GM18861 (cell line): ENCODE data around the gene HAUS8.
A peak's percentile ranks its signal among the peaks of the same experiment; 100 is the strongest.
"Not testable (repeated sequence)": the region's sequence is repeated elsewhere in the genome, so short reads cannot be mapped to it uniquely, and the experiment has no call there.

Source experiments
- ATAC-seq: cut with Tn5 transposase; IDR thresholded peaks from one replicate; pipeline ENCODE4 v1.9.1; 2021; ENCODE audit not compliant: unreplicated experiment

Gene HAUS8

DNA sequence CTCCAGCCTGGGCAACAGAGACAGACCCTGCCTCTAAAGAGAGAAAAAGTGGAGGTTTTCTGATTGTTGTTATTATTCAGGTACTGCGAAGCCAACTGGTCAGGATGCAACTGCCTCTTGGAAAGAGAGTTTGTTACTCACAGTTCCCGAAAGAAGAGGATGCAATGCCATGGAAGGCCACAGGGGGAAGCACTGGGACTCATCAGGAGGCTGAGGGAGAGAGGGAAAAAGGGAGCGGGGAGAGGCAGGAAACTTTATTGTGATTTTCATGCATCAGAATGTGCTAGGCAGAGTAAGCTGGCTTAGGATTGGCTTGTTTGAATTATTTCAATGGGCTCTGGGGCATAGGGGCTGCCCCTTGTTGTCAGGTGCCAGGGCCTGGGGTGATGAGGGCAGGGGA lies 27.9 kb upstream of the HAUS8 start:
- no peak for ATAC-seq

DNA sequence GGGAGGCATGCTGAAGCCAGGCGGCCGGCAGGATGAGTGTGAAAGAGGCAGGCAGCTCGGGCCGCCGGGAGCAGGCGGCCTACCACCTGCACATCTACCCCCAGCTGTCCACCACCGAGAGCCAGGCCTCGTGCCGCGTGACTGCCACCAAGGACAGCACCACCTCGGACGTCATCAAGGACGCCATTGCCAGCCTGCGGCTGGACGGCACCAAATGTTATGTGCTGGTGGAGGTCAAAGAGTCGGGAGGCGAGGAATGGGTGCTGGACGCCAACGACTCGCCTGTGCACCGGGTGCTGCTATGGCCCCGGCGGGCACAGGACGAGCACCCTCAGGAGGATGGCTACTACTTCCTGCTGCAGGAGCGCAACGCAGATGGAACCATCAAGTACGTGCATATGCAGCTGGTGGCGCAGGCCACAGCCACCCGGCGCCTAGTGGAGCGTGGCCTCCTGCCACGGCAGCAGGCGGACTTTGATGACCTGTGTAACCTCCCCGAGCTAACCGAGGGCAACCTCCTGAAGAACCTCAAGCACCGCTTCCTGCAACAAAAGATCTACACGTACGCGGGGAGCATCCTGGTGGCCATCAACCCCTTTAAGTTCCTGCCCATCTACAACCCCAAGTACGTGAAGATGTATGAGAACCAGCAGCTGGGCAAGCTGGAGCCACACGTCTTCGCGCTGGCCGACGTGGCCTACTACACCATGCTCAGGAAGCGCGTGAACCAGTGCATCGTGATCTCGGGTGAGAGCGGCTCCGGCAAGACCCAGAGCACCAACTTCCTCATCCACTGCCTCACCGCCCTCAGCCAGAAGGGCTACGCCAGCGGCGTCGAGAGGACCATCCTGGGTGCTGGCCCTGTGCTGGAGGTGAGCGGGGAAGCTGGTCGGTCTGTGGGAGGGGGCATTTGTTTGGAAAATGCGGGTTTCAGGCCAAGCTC lies 26.7 kb upstream of the HAUS8 start:
- ATAC-seq: no peak

DNA sequence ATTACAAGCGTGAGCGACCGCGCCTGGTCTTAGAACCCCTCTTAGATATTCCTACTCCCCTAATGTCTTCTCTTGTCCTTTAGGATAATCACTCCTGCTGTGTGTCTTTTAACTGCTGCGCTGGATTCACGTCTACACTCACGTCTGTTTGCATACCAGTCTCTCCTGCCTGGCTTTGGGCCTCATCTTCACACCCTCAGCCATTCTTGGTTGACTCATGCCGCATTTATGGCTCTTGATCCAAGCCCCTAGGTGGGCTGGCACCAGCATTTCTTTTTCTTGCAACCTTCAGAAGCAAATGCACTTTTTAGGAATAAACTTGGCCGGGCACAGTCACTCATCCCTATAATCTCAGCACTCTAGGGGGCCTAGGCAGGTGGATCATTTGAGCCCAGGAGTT lies 23.1 kb upstream of the HAUS8 start:
- ATAC-seq: no peak

DNA sequence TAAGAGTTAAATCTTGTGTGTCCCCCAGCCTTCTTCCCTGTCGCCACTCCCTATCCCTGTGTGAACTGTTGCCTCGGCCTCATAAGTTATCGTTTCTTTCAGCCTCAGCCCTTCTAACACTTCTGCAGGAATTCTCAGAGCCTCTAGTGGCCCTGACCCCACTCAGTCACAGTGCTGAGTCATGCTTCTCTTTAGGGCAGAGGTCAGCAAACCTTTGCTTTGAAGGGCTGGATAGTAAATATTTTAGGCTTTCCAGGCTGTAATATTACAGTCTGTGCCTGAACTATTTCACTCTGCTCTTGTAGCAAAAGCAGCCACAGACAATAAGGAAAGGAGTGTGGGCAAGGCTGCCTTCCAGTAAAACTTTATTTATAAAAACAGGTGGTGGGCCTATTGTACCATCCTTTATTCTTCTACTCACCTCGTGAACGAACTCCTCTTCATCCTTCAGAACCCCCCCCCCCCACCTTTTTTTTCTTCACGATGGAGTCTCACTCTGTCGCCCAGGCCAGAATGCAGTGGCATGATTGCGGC lies 22.4 kb upstream of the HAUS8 start:
- ATAC-seq: no peak

DNA sequence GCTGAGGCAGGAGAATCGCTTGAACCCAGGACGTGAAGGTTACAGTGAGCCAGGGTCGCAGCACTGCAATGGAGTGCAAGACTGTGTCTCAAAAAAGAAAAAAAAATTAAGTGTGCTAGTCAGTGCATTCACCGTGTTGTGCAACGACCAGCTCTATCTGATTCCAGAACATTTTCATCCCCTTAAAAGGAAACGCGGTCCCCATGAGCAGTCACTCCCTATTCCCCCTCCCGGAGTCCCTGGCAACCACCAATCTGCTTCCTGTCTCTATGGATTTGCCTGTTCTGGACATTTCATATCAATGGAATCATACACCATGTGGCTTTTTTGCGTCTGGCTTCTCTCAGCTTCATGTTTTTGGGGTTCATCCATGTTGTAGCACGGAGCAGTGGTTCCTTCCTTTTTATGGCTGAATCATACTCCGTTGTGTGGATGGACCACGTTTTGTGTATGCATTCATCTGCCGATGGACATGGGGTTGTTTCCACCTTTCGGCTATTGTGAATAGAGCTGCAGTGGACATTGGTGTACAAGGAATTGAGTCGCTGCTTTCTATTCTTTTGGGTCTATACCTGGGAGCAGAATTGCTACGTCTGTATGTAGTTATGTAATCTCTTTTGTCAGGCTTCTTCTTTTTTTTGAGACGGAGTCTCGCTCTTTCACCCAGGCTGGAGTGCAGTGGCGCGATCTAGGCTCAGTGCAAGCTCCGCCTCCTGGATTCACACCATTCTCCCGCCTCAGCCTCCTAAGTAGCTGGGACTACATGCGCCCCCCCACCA lies 20.1 kb upstream of the HAUS8 start:
- no peak for ATAC-seq

DNA sequence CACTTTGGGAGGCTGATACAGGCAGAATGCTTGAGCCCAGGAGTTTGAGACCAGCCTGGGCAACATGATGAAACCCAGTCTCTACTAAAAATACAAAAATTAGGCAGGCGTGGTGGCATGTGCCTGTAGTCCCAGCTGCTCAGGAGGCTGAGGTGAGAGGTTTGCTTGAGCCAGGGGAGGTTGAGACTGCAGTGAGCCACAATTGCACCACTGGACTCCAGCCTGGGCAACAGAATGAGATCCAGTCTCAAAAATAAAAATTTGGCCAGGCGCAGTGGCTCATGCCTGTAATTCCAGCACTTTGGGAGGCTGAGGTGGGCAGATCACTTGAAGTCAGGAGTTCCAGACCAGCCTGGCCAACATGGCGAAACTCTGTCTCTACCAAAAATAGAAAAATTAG lies 19.4 kb upstream of the HAUS8 start:
- not testable (repeated sequence) for ATAC-seq

DNA sequence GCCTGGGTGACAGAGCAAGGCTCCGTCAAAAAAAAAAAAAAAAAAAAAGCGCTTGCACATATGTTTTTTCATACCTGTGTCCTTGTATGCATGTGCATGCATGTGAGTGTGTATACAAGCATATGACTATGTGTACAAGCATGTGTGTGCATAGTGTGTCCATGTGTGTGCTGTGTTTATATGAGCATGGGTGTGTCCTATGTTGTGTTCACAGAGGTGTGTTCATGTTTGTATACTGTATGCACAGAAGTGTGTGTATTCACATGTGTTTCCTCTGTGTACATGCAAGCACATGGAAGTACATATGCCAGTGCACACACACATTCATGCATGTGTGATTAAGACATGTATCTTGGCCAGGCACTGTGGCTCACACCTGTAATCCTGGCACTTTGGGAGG lies 17.4 kb upstream of the HAUS8 start:
- ATAC-seq: no peak

DNA sequence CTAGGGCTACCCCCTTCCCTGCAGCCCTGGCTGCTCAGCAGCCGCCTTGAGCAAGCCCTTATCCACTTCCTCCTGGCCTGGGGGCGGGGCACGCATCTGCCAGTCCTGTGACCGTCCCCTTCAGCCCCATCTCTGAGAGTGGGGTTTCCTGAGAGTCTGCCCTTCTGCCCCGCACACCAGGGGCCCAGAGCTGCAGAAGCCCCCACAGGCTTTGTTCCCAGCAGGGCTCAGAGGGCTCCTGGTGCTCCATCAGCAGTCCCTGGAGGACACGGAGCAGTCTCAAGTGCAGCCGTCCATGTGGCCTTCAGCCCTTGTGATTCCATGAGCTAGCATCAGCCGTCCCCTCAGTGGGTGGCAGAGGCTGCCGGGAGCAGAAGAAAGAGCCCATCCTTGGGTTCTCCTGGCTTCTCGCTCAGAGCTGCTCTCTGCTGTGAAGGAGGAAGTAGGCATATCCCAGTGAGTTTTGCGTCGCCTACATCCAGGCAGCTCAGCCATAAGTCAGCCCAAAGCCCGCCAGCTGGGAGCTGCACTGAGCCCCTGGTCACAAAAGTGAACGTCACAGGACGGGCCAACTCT lies 16.6 kb upstream of the HAUS8 start:
- peak; percentile 49 for ATAC-seq

DNA sequence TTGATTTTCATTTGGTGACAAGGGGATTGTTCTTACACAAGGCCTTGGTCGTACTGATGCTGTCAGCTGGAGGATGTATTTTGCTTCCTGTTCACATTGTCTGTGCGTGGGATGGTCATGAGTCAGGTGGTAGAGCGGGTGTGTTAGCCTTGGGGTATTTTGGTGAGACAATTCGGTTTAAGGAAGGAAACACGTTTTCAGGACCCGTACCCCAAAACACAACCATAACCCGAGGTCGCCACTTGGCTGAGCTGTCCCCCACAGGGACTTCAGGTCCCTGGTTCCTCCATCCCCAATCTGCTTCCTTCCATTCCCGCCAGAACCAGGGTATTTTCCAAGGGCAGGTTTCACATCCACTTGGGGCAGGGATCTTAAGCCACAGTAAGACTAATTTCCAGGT lies 15.3 kb upstream of the HAUS8 start:
- no peak for ATAC-seq

DNA sequence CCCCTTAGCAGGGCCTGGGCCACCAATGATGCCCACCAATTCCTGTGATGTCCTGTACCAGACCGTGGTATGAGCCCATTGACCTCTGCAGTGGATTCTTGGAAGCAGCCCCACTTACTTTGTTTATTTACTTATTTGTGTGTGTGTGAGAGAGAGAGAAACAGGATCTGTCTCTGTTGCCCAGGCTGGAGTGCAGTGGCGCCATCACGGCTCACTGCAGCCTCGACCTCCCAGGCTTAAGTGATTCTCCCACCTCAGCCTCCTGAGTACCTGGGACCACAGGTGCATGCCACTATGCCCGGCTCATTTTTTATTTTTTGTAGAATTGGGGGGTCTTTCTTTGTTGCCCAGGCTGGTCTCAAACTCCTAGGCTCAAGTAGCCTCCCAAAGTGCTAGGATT lies 13.3 kb upstream of the HAUS8 start:
- ATAC-seq: no peak

DNA sequence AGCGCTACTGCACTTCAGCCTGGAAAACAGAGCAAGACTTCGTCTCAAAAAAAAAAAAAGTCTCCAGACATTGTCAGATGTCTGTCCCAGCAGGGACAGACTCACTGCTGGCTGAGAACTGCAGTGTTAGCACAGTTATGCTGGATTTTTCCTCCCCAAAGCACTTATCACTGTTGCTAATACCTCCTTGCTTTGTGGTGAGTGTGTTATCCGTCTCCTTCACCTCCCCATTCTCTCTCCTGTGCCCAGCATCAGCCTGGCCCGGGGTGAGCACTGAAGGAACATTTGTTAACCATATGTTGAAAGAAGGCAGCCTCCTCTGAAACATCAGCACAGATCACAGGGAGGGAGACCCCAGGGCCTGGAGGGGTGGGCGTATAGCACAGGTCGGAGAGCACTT lies 11.6 kb upstream of the HAUS8 start:
- ATAC-seq: no peak

DNA sequence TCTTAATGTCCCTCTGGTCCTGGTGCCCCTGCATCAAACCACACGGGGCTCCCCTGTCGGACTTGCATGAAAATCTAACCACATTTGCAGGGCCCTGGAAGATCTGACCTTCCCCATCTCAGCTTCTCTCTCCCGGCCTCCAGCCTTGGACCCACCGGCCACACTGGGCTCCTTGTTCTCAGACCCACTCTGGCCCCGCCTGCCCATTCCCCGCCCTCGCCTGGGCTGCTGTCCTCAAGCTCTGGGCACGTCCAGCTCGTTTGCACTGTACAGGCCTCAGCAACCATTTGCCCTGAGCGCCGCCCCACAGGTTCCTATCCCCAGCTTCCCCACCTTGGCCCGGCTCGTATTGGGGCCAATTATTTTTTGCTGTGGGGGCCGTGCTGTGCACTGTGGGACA lies 10.9 kb upstream of the HAUS8 start:
- ATAC-seq: no peak

DNA sequence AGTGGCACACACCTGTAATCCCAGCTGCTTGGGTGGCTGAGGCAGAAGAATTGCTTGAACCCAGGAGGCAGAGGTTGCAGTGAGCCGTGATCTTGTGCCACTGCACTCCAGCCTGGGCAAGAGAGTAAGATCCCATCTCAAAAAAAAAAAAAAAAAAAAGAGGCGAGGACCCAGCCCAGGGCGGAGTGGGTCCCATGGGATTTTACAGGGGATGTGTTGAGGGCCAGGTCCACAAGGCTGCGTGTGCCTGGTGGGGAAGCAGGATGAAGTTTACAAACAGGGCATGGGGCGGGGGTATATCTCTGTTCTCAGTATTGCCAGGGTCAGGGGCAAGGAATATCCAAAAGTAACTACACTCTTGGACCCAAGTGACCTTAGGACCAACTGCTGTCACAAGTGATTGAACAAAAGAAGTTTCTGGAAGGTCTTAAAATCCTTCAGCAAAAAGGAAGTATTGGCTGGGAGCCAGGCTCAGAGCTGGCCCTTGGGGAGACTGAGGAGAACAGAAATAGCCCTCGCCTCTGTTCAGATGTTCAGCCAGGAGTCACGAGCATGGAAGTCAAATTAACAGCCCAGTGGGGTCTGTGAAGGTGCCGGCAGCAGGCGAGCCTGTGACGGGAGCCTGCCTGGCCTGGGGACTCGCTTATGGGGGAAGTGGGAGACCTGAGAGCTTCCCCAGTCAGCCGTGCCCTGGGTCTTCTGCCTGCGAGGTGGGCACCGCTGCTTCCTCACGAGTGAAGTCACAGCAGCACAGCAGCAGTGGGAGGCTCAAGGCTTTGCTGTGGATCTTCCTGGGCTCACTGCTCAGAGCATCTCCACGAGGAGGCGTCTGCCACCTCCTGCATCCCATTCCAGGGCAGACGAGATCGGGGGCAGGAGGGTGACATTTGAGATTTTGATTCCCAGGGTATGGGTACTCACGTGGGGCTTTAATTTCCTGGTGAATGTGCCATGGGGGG lies 6.7 kb upstream of the HAUS8 start:
- no peak for ATAC-seq

DNA sequence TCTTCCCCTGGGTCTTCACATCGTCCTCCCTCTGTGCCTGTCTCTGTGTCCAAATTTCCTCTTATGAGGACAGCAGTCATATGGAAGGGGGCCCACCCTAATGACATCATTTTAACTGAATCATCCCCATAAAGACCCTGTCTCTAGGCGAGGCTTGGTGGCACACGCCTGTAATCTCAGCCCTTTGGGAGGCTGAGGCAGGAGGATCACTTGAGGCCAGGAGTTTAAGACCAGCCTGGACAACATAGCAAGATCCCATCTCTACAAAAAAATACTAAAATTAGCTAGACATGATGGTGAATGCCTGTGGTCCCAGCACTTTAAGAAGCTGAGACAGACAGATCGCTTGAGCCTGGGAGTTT lies 5.2 kb upstream of the HAUS8 start:
- no peak for ATAC-seq

DNA sequence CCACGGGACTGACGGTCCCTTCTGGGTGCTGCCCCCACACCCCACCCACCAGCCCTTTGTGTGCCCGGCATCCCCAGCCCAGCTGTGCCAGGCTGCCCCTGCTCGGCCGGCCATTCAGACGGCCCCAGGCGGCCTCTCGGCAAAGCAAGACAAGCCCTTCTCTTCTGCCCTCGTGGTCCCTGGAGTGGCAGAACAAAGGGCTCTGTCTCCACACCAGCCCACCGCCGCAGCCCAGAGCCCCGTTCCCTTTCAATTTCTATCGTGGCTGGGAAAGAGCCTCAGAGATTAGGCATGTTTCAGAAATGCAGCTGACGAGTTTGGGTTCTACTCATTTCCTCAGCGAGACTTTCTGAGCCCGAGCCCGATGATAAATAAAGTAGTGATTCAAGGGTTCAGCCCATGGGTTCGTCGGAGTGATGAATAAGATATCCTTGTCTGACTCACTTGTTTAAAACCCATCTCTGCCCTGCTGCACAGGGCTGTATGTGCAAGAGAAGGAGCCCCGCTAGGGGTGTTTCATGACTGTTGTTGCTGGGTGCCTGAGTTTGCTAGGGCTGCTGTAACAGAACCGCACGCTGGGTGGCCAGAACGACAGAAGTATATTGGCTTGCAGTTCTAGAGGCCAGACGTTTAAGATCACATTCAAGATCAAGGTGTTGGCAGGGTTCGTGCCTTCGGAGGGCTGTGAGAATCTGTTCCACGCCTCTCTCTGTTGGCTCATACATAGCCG lies 4.6 kb upstream of the HAUS8 start:
- peak; percentile 28 for ATAC-seq

DNA sequence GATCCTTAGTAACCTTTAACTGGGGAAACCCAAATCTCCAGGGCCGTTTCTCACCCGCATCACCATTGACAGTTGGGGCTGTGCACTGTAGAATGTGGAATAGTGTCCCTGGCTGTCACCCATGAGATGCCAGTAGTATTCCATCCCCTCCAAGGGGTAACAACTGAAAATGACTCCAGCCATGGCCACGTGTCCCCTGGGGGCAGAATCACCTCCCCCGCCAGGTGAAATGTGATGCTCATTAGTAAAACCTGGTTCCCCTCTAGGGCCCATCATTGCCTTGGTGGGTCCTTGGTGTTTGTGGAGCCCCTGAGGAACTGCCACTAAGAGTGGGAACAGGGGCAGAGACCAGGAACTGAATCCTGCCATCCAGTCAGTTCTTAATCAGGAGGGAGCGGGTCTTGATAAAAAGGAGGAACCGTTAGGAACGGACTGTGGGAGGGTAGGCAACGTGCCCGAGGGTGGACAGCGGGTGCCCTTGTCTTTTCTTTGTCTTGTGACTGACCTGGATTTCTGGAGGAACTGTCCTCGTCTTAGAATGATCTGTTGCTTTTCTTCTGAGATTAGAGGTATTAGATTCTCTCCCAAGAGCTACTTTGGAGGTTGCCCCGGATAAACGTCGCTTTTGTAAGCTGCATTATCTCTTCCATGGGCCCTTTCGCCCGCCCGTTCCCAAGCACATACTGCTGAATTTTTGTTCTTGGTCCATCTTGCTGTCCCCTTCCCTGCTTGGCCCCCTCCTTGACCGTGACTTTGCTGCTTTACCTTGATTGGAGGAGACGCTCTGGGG lies 3.9 kb upstream of the HAUS8 start:
- no peak for ATAC-seq

DNA sequence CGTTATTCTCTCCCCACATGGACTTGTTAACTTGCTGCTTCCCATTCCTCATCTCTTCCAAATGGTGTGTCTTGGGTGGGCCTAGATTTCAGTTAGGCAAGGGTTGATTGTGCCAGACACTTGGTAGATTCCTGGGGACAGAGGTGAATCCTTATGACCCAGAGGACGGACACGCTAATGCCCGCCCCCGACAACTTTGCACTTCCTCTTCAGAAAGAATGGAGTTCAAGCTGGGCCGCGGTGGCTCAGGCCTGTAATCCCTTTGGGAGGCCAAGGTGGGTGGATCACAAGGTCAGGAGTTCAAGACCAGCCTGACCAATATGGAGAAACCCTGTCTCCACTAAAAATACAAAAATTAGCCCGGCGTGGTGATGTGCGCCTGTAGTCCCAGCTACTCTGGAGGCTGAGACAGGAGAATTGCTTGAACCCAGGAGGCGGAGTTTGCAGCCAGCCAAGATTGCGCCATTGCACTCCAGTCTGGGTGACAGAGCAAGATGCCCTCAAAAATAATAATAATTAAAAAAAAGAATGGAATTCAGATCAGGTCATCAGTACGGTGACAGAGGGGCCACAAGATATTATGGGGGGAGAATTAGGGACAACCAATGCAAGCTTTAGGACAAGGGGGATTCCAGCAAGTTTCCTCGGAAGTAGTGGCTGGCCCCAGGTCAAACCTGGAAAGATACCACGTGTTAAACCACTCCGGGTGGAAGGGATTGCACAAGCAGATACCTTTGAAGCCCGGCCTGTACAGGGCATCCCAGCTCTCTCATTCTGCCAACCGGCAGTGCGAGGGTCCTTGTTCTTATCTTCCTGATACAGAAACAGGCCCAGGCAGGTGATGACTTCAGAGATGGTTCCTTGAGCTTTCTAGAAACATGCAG lies 3.0 kb upstream of the HAUS8 start:
- no peak for ATAC-seq

DNA sequence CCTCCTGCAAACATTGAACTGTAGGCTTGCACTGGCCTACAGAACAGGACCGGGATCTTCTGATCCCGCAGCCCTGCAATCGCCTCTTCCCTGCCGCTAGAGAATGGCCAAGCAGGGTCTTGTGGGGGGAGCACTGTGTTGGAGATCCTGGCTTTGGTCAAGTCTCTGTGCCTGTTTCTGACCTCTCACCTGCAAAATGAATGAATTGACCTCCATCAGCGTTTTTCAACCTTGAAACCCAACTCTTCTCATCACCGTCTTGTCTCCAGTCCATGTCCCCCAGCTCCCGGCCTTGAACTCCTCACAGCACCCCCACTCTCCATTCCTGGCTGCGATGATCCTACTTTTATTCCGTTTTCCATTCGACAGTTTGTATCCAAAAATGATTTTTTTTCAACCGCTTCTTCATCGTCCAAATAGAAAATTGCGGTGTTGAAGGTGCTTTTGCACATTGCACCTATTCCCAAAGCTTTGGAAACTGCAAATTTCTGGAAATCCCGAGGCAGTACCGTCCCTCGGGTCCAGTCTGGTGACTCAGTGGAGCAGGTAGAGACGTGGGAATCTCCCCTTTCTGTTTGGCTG lies 2.3 kb upstream of the HAUS8 start:
- ATAC-seq: no peak
